Testis (tissue), 2 donors: ENCODE data around the gene LHCGR.

Experiments
- CTCF ChIP-seq, 3 experiments: fragments of 450-650 bp in 2 of 3; fragments of 200-600 bp in 1 of 3; sonication (generic) in 1 of 3; IDR thresholded peaks; one replicate each; pipeline ENCODE4 v1.5.1; 2016 to 2019; ENCODE audit warnings: antibody characterized with exemption in 3 of 3, mild to moderate bottlenecking in 2 of 3, moderate library complexity in 1 of 3
- POLR2A ChIP-seq: fragments of 450-650 bp; IDR thresholded peaks from one replicate; pipeline ENCODE4 v1.6.1; 2017; ENCODE audit warnings: antibody characterized with exemption, mild to moderate bottlenecking, moderate library complexity

- TF ChIP-seq CTCF (IDR thresholded peaks at IDR 0.05): no peak
- TF ChIP-seq POLR2A: no peak
Observed at GRCh38 chr2:48725696-48726494, 29.6 kb downstream of the LHCGR start.
